Gastrocnemius medialis (tissue), 4 donors: ENCODE data around the gene LRRC75B.

Experiments used
- CTCF ChIP-seq, 5 experiments: fragments of 450-650 bp in 3 of 5; fragments of 200-600 bp in 2 of 5; sonication (generic) in 2 of 5; IDR thresholded peaks in 4 of 5; conservative IDR thresholded peaks in 1 of 5; 1 replicate in 4 of 5; 2 replicates in 1 of 5; pipeline ENCODE4 v1.5.1; 2016 to 2019; ENCODE audit warnings: antibody characterized with exemption in 5 of 5, mild to moderate bottlenecking in 3 of 5, moderate library complexity in 3 of 5
- POLR2A ChIP-seq, 2 donors: fragments of 450-650 bp; IDR thresholded peaks; one replicate each; pipeline ENCODE4 v1.6.1; 2017; ENCODE audit warnings: antibody characterized with exemption in 2 of 2, mild to moderate bottlenecking in 2 of 2, moderate library complexity in 2 of 2

GRCh38 chr22:24592851-24593558 lies at the start of gene LRRC75B:
- TF ChIP-seq CTCF (IDR thresholded peaks at IDR 0.05 in 4 of 5, conservative IDR thresholded peaks at IDR 0.05 in 1 of 5) = no peak
- peak in 1 of 2 donors; percentile 37 for TF ChIP-seq POLR2A (IDR thresholded peaks at IDR 0.05)
